HPDE6-E6E7 (cell line): Measurements from ENCODE around the gene MAG.

Experiments
- DNase-seq: peaks from one replicate; pipeline ENCODE4 v3.0.0; 2011; ENCODE audit warnings: missing footprints; ENCODE audit errors: extremely low spot score

The MAG gene, protein sequence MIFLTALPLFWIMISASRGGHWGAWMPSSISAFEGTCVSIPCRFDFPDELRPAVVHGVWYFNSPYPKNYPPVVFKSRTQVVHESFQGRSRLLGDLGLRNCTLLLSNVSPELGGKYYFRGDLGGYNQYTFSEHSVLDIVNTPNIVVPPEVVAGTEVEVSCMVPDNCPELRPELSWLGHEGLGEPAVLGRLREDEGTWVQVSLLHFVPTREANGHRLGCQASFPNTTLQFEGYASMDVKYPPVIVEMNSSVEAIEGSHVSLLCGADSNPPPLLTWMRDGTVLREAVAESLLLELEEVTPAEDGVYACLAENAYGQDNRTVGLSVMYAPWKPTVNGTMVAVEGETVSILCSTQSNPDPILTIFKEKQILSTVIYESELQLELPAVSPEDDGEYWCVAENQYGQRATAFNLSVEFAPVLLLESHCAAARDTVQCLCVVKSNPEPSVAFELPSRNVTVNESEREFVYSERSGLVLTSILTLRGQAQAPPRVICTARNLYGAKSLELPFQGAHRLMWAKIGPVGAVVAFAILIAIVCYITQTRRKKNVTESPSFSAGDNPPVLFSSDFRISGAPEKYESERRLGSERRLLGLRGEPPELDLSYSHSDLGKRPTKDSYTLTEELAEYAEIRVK

DNA sequence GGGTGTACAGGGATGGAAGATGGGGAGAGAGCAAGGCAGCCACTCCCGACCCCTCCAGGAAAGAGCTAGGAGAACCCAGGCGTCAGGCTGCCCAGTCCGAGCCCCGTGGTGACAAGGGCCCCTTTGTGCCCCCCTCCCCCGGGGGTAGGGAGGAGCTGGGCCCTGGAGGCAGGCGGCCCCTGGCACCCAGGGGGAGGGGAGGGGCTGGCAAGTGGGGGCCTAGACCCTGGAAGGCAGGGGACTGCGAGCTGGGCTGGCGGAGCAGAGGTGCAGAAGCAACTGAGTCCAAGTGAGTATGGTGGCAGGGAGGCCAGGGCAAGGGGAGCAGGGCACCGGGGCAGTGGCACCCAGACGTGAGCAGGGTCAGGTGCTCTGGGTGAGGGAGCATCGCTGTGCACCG lies at the start of gene MAG:
MAG (plus strand) TSS at position 246 of the 400 bp plus-strand sequence. CDS start 3,248 bp downstream, outside the sequence.
- DNase-seq = no peak

- DNase-seq = no peak
These were observed 45.4 kb upstream of the MAG start for GRCh38 chr19:35246466-35247092.

GRCh38 chr19:35247526-35248309 lies 44.2 kb upstream of the MAG start:
- peak; percentile 77 for DNase-seq

- DNase-seq = peak; percentile 97
These were observed 43.4 kb upstream of the MAG start, which contains the start of gene LSR for GRCh38 chr19:35248310-35249145. Gene LSR, plus strand, starts transcription at chr19:35249002. Its CDS starts 21 bp downstream, at chr19:35249023.

DNA sequence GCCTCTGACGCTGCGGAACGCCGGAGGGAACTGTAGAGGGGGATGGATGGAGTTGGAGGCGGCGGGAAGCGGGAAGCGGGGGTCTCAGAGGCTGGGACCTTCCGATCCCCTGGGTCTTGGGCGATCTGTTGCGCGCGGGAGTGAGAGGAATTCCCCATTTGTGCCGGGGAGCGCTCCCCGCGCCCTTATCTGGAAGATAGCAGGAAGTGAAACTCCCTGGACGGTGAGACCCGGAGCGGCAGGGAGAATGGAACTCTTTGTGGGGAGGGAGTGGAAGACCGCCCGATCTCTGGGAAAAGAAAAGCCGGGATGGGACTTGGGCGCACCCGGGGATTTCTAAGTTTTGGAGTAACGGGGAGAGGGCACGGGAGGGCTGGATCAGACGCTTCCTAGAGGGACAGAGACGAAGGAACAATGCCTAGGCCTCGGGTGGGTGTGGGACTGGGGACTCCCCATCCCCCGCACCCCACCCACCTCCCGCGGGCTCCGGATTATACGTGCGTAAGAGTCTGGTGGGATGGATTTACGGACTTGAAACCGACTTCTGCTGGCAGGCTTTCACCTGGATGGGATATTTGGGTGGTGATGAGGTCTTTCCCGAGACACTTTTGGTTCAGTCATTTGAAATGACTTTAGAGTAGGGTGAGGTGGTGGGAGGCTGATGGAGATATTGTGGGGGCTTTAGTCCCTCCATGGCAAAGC lies 42.7 kb upstream of the MAG start:
- DNase-seq = no peak

- no peak for DNase-seq
These were observed 41.9 kb upstream of the MAG start for GRCh38 chr19:35249848-35250711.

DNA sequence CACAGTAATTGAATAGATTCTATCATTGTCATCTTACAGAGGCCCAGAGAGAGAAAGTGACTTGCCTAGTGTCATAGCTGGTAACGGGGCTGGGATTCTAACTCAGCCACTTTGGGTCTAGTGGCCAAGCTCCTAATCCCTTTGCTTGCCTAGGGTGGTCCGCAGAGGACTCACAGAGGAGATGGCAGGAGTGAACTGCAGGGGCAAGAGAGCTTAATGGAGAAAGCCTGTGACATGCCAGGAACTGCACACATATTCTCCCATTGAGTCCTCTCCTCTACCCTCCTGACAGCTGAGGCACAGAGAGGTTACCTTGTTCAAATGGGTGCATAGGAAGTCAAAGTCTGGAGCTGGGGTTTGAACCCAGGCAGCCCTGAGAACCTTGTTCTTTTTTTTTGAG lies 40.5 kb upstream of the MAG start:
- no peak for DNase-seq

- DNase-seq = no peak
These were observed 38.4 kb upstream of the MAG start for GRCh38 chr19:35253316-35254286.

- no peak for DNase-seq
These were observed 37.3 kb upstream of the MAG start for GRCh38 chr19:35254341-35255297.

DNA sequence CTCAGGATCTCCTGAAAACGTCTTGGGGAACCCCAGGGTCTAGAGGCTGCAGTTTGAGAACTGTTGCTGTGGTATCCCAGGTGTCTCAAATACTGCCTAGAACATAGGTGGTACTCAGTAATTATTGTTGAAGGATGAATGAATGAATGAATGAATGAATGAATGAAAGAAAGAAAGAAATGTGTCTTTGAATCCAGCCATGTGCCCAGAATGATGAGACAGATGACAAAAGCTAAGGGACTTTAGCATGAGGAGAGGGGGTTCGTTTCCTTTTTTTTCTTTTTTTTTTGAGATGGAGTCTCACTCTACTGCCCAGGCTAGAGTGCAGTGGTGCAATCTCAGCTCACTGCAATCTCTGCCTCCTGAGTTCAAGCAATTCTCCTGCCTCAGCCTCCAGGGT lies 35.4 kb upstream of the MAG start:
- DNase-seq = no peak

DNA sequence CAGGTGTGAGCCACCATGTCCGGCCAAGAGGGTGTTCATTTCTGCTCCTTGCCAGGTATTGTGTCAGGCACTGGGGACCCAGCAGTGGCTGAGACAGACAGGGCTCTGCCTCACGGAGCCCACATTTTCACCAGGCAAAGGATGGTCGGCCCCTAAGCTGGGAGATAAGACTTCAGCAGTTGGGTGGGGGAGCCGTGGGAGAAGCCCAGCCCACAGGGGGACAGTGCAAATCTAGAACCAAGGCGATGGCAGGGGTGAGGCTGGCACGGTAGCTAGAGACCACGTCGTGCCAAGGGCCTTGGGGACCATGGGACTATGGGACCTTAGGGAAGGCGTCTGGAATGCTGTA lies 34.9 kb upstream of the MAG start:
- no peak for DNase-seq

DNA sequence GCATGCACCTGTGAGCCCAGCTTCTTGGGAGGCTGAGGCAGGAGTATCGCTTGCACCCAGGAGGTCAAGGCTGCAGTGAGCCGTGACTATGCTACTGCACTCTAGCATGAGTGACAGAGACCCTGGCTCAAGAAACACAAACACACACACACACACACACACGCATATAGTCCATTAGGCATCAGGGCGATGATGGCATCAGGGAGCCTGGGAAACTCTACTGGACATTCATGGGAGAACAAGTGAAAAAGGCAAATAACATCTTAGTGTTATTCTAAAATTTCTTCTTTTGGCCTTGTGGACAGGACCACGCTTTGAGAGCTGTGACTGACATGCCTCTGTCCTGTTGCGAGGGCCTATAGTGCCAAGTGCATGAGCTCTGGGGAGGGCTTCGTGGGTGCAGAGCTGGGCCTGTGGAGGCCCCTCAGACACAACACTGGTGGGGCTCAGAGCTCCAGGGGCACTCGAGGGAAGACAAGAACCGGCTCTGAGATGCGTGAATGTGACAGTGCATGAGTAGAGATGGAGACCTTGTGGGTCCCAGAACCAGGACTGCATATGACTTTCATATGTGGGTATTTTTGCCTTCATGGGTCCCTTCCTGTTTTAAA lies 31.2 kb upstream of the MAG start:
- no peak for DNase-seq

DNA sequence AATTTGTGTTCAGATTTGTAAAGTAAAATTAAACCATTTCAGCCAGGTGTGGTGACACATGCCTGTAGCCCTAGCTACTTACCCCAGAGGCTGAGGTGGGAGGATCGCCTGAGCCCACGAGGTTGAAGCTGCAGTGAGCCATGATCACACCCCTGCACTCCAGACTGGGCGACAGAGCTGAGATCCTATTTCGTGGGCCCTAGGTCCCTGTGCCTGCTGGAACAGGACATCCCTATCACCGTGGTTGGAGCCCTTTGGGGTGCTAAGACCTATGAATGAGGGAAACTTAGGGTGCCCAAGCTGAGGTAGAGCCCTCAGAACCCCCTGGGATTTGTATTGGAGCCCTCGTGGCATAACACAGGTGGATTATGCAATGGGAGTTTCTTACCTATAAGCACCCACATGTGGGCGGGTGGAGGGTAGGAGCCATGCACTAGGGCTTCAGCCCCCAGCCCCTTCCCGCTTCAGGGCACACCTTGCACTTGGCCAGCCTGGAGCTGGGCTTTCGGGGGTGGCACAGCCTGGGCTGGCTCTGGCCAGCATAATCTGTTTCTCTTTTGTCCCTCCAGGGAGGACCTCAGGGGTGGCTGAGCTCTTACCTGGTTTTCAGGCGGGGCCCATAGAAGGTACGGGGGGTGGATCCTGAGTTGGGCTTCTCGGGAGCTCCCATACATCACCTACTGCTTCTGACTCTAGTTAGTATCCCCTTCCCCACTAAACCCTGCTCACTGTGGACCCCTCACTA lies 30.4 kb upstream of the MAG start:
- DNase-seq = no peak

GRCh38 chr19:35262101-35262761 lies 29.7 kb upstream of the MAG start:
- DNase-seq = no peak
